Measurements from ENCODE around the gene RNF112. TPM values are rescaled to one million over a fixed set of nuclear protein-coding genes. Genes with fewer than 3 reads are reported as not detected.

The RNF112 gene
- total and polyA plus RNA-seq, 2 experiments from 2014 or later: 0.83 to 9.1 TPM

DNA sequence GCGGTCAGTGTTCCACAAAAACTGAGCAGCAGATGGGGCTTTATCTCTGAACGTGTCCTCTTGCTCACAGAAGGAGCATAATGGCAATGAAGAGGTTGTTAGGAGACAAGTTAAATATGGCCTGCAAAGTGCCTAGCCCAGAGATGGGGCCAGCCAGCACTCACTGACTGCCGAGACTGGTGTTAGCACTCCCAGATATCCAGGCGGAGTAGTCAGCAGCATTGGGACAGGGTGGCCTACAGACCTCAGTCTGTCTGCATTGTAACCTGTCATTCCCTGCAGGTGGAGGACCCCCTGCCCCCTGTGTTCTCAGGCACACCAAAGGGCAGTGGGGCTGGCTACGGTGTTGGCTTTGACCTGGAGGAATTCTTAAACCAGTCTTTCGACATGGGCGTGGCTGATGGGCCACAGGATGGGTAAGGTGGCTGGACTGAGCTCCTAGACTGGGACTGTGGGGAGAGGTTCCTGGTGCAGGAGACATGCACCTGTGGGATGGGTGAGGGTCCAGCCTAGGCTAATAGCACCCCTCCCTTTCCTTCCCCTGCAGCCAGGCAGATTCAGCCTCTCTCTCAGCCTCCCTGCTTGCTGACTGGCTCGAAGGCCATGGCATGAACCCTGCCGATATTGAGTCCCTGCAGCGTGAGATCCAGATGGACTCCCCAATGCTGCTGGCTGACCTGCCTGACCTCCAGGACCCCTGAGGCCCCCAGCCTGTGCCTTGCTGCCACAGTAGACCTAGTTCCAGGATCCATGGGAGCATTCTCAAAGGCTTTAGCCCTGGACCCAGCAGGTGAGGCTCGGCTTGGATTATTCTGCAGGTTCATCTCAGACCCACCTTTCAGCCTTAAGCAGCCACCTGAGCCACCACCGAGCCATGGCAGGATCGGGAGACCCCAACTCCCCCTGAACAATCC is 28.2 kb upstream of the RNF112 start:
- in situ Hi-C loops (cut with MboI): no loop called here
- Histone ChIP-seq H3F3A (ENCODE audit: insufficient read depth) (peaks cover 30% of the 10 kb centered on the region), H3K9me3 (ENCODE audit: low read depth) (no peaks in the 10 kb centered on the region), H3K36me3 (ENCODE audit: low read depth) (peaks cover 20% of the 10 kb centered on the region; the same call in 1 of the 2 replicates), H3K9me2 (ENCODE audit: insufficient read depth) (no peaks in the 10 kb centered on the region), H3K4me1 (ENCODE audit: insufficient read depth) (peaks cover 44% of the 10 kb centered on the region), H3K4me2 (ENCODE audit: unreplicated experiment) (no peak overlapping the region), H3K79me2 (ENCODE audit: insufficient read depth) (peaks cover 49% of the 10 kb centered on the region), H4K20me1 (ENCODE audit: insufficient read depth) (no peaks in the 10 kb centered on the region), H3K27me3 (replicated peaks; ENCODE audit: insufficient read depth) (no peaks in the 10 kb centered on the region), H3K27ac (no peak overlapping the region), H3K9ac (no peak overlapping the region), H3K4me3 (no peak overlapping the region), H2AFZ (no peak overlapping the region)
- 77 to 79% methylated on average over 13 of the region's 13 CpGs for WGBS, 2 experiments (ENCODE audit: low coverage in 1 of 2, low lambda C conversion rate in 2 of 2, missing lambda C conversion rate in 2 of 2)
- no peak for DNase-seq
- TF ChIP-seq EZH2phosphoT487 (IDR thresholded peaks at IDR 0.05; ENCODE audit: insufficient read depth, low read depth) (no peak), EZH2 (IDR thresholded peaks at IDR 0.05; ENCODE audit: insufficient read depth, poor library complexity, severe bottlenecking) (no peak)

DNA sequence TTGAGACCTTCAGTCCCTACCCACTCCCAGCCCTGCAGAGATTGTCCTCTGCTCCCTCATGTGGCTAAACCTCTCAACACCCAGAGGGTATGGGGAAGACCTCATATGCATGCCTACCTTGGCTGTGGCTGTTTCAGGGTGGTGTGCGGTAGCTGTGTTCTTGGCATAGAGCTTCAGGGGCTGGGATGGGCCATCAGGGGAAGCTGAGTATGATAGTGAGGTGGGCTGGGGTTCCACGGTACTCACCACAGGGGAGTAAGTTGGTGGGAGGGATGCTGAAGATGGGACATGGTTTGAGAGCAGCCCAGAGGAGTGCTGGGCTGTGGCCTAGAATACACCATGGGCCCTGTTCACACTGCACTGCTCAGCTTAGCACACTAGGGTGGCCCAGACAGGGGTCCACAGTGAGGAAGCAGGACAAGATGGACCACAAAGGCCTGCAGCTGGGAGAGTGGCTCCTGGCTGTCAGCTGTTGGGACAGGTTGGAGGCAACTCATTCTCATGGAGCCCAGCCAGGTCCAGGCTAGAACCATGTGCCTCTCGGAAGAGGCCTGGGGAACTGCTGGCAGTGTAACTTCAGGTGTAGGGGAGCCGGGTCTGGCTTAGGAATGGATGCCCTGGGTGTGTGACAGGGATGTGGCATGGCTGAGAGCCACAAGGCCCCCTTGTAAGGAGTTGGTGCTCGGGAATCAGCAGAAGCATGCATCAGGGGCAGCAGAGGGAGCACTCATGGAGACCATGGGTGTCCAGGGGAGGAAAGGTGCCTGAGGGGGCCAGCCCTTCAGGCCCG is 27.2 kb upstream of the RNF112 start:
- Histone ChIP-seq H3K9me2 (ENCODE audit: insufficient read depth) (no peaks in the 10 kb centered on the region), H3K27ac (peak overlapping the region; percentile 94), H3K4me1 (ENCODE audit: insufficient read depth) (peaks cover 54% of the 10 kb centered on the region), H3K79me2 (ENCODE audit: insufficient read depth) (peaks cover 42% of the 10 kb centered on the region), H4K20me1 (ENCODE audit: insufficient read depth) (no peaks in the 10 kb centered on the region), H2AFZ (no peak overlapping the region), H3K4me3 (no peak overlapping the region), H3K9ac (peak overlapping the region; percentile 41; the same call in 1 of the 2 replicates), H3K4me2 (ENCODE audit: unreplicated experiment) (peak overlapping the region; percentile 17), H3F3A (ENCODE audit: insufficient read depth) (peaks cover 41% of the 10 kb centered on the region), H3K9me3 (ENCODE audit: low read depth) (no peaks in the 10 kb centered on the region), H3K36me3 (ENCODE audit: low read depth) (peaks cover 20% of the 10 kb centered on the region; the same call in 1 of the 2 replicates), H3K27me3 (replicated peaks; ENCODE audit: insufficient read depth) (no peaks in the 10 kb centered on the region)
- DNase-seq: peak; percentile 79
- in situ Hi-C loops (cut with MboI): no loop called here
- WGBS, 2 experiments (ENCODE audit: low coverage in 1 of 2, low lambda C conversion rate in 2 of 2, missing lambda C conversion rate in 2 of 2): 44 to 45% methylated on average over 6 of the region's 6 CpGs
- TF ChIP-seq EZH2 (IDR thresholded peaks at IDR 0.05; ENCODE audit: insufficient read depth, poor library complexity, severe bottlenecking): no peak
- TF ChIP-seq EZH2phosphoT487 (IDR thresholded peaks at IDR 0.05; ENCODE audit: insufficient read depth, low read depth): no peak

DNA sequence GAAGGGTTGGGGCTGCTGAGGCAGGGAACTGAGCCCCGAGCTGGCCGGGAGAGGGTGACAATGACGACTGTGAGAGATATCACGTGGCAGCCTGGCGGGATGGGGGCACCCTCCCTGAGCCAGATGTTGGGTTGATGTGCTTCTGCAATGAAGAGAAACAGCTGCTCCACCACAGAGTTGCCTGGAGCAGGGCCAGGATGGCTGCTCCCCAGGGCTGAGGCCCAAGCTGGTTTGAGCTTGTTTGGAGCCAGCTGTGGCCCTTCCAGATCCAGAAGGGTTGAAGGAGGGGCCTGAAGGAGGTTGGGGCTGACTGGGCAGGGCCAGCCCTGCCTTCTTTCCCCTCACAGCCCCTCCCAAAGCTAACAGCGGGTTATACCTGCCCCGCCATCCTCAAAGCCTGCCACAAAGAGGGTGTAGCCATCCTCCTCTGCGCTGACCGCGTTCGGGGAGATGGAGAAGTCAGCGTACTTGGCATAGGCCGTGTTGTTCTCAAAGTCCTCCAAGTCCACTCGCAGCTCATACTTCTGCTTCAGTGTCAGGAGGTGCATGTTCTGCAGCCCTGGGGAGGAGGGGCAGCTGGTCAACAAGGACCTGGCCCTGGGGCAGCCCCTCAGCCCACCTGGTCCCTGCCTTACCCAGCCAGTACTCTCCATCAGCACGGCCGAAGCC is 26.2 kb upstream of the RNF112 start:
- H3K9me3 ChIP-seq (ENCODE audit: low read depth): no peaks in the 10 kb centered on the region
- peak overlapping the region; percentile 20 for H3K4me2 ChIP-seq (ENCODE audit: unreplicated experiment)
- H2AFZ ChIP-seq: no peak overlapping the region
- peaks cover 33% of the 10 kb centered on the region for H3K79me2 ChIP-seq (ENCODE audit: insufficient read depth)
- DNase-seq: peak; percentile 88
- H3K27ac ChIP-seq: peak overlapping the region; percentile 94
- H3K9ac ChIP-seq: peak overlapping the region; percentile 41; the same call in 1 of the 2 replicates
- H3K27me3 ChIP-seq (replicated peaks; ENCODE audit: insufficient read depth): no peaks in the 10 kb centered on the region
- no peak overlapping the region for H3K4me3 ChIP-seq
- H4K20me1 ChIP-seq (ENCODE audit: insufficient read depth): no peaks in the 10 kb centered on the region
- 19 to 22% methylated on average over 16 of the region's 16 CpGs for WGBS, 2 experiments (ENCODE audit: low coverage in 1 of 2, low lambda C conversion rate in 2 of 2, missing lambda C conversion rate in 2 of 2)
- peaks cover 20% of the 10 kb centered on the region; the same call in 1 of the 2 replicates for H3K36me3 ChIP-seq (ENCODE audit: low read depth)
- in situ Hi-C loops (cut with MboI): no loop called here
- peaks cover 43% of the 10 kb centered on the region for H3F3A ChIP-seq (ENCODE audit: insufficient read depth)
- peaks cover 49% of the 10 kb centered on the region for H3K4me1 ChIP-seq (ENCODE audit: insufficient read depth)
- TF ChIP-seq EZH2 (IDR thresholded peaks at IDR 0.05; ENCODE audit: insufficient read depth, poor library complexity, severe bottlenecking) (no peak), EZH2phosphoT487 (IDR thresholded peaks at IDR 0.05; ENCODE audit: insufficient read depth, low read depth) (no peak)
- H3K9me2 ChIP-seq (ENCODE audit: insufficient read depth): no peaks in the 10 kb centered on the region

DNA sequence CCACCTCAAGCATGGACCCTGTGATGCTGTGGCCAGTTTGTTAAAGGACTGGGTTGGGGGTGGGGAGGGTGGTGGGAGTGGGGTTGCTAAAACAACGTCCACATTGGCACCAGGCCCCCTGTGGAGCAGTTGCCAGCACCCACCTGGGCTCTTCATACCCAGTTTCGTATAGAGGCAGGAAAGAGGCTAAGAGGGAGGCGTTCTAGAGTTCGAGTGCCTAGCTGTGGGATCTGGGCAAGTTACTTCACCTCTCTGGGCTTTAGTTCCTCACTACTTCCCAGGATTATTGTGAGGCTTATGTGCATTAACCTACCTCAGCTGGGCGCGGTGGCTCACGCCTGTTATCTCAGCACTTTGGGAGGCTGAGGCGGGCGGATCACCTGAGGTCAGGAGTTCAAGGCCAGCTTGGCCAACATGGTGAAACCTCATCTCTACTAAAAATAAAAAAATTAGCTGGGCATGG is 25.5 kb upstream of the RNF112 start:
- WGBS, 2 experiments (ENCODE audit: low coverage in 1 of 2, low lambda C conversion rate in 2 of 2, missing lambda C conversion rate in 2 of 2): 52 to 55% methylated on average over 9 of the region's 9 CpGs
- Histone ChIP-seq H3K27me3 (replicated peaks; ENCODE audit: insufficient read depth) (no peaks in the 10 kb centered on the region), H3K9me2 (ENCODE audit: insufficient read depth) (no peaks in the 10 kb centered on the region), H3K9me3 (ENCODE audit: low read depth) (no peaks in the 10 kb centered on the region), H3K79me2 (ENCODE audit: insufficient read depth) (peaks cover 26% of the 10 kb centered on the region), H3K27ac (peak overlapping the region; percentile 94), H3K4me3 (0 out of 2 replicates have a peak overlapping the region, but pooled peaks have one; percentile 21), H3F3A (ENCODE audit: insufficient read depth) (peaks cover 43% of the 10 kb centered on the region), H3K9ac (peak overlapping the region; percentile 52; the same call in 1 of the 2 replicates), H3K4me1 (ENCODE audit: insufficient read depth) (peaks cover 46% of the 10 kb centered on the region), H3K36me3 (ENCODE audit: low read depth) (peaks cover 14% of the 10 kb centered on the region; the same call in 1 of the 2 replicates), H2AFZ (no peak overlapping the region), H4K20me1 (ENCODE audit: insufficient read depth) (no peaks in the 10 kb centered on the region), H3K4me2 (ENCODE audit: unreplicated experiment) (peak overlapping the region; percentile 20)
- no peak for DNase-seq
- TF ChIP-seq EZH2 (IDR thresholded peaks at IDR 0.05; ENCODE audit: insufficient read depth, poor library complexity, severe bottlenecking): no peak
- no peak for TF ChIP-seq EZH2phosphoT487 (IDR thresholded peaks at IDR 0.05; ENCODE audit: insufficient read depth, low read depth)
- in situ Hi-C loops (cut with MboI): no loop called here

Measured in GM23248 (cell line).